Thoracic aorta (tissue), 2 donors: Measurements from ENCODE around the gene GNRHR. TPM values are rescaled to one million over a fixed set of nuclear protein-coding genes. Genes with fewer than 3 reads are reported as not detected.

ENCODE experiments used
- ATAC-seq: fragments of 150-250 bp; one replicate; pipeline ENCODE4 v1.8.0; 2017; ENCODE audit warnings: low read depth; ENCODE audit not compliant: insufficient number of reproducible peaks, low FRiP score
- DNase-seq: peaks from one replicate; pipeline ENCODE4 v3.0.0-alpha.2; 2020; ENCODE audit warnings: low spot score
- H3K27ac ChIP-seq, 2 donors: fragments of 200-600 bp; sonication (generic); 1 replicate in 1 of 2; 2 replicates in 1 of 2; pipeline ENCODE4 v1.5.1; 2016; ENCODE audit warnings: mild to moderate bottlenecking in 2 of 2, moderate library complexity in 2 of 2
- H3K27me3 ChIP-seq: fragments of 200-600 bp; sonication (generic); replicated peaks from 2 replicates; pipeline ENCODE4 v1.6.0; 2016; ENCODE audit warnings: mild to moderate bottlenecking; ENCODE audit not compliant: insufficient read depth
- H3K36me3 ChIP-seq: fragments of 200-600 bp; sonication (generic); one replicate; pipeline ENCODE4 v1.5.1; 2016
- H3K4me1 ChIP-seq, 2 donors: fragments of 200-600 bp; sonication (generic); 1 replicate in 1 of 2; 2 replicates in 1 of 2; pipeline versions ENCODE4 v1.5.1 to v1.6.0; 2016; ENCODE audit warnings: low read depth in 2 of 2, mild to moderate bottlenecking in 1 of 2; ENCODE audit not compliant: control insufficient read depth in 1 of 2
- H3K4me3 ChIP-seq: fragments of 200-600 bp; sonication (generic); 2 replicates; pipeline ENCODE4 v1.5.1; 2016; ENCODE audit warnings: mild to moderate bottlenecking
- H3K9me3 ChIP-seq: fragments of 200-600 bp; sonication (generic); 2 replicates; pipeline ENCODE4 v1.5.1; 2016
- CTCF ChIP-seq: fragments of 200-600 bp; sonication (generic); IDR thresholded peaks from one replicate; pipeline ENCODE4 v1.5.1; 2019; ENCODE audit warnings: antibody characterized with exemption
- total RNA-seq, 2 donors: library from RNA; depleted of rRNA; stranded (reverse); fragments of >200 nt; gene quantifications; one replicate each; pipeline versions ENCODE4 v1.1.0 to v1.2.3, GENCODE V29; 2016

GNRHR gene
- total RNA-seq, 2 donors from 2014 or later = not detected

DNA sequence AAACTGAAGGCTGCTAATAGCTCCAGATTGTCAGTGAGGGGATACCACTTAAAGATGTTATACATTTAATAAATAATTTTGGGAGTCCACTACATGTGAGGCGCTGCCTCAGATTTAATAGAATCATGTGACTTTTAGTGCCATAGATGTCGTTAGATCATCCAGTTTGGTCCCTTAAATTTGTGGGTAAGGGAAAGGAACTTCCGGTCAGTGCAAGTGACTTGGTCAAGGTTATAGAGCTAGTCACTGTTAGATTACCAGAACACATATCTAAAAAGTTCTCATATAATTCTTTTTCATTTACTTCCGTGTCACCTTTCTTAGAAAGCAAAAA lies 52.7 kb downstream of the GNRHR start:
- no peaks in the 10 kb centered on the region for H3K27me3 ChIP-seq
- H3K4me1 ChIP-seq = peaks cover 5 to 16% of the 10 kb centered on the region in 2 donors
- peak overlapping the region; percentile 80 for H3K4me3 ChIP-seq
- H3K9me3 ChIP-seq = no peaks in the 10 kb centered on the region
- no peaks in the 10 kb centered on the region for H3K36me3 ChIP-seq
- ATAC-seq = peak; percentile 23
- no peak for TF ChIP-seq CTCF
- no peak for DNase-seq
- H3K27ac ChIP-seq = peak overlapping the region; percentile 85 to 89

DNA sequence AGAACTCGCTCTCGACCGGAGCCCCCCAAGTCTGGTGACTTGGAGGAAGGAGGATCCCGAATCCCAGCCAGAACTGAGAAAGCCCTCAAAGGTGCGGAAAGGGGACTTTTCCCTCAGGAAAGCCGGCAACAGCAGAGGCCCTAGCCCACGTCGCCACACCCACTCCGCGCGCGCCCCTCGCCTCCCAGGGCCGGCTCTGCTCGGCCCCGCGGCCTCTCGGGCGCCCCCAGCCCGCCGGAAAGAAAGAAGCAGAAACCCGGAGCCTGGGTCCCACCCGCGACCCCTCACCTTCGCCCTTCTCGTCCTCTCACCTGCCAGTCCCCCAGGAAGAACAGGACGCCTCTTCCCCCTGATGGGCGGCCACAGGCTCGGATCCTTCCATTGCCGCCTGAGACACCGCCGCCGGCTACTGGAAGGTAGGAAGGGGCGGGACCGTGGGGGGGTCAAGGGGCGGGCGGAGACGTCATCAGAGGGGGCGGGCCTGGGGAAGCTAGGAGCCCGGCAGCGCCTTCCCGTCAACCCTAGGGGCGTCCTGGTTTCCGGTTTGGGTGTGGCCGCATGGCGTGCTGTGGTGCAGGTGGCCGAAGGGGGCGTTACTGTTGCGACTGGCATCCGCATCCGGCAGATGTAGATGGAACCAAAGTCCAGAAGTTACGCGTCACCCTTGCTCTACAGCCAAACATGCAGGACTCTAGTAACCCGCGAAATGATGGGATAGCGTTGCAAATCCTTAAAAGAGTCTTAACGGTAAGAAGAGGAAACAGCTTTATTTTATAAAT lies 53.3 kb downstream of the GNRHR start, which contains the start of gene UBA6:
UBA6 (minus strand) TSS at position 418 of the 779 bp plus-strand sequence; CDS start at position 382, 36 bp downstream.
- H3K27me3 ChIP-seq = no peaks in the 10 kb centered on the region
- H3K4me3 ChIP-seq = peak within 1 kb of the TSS; percentile 80
- H3K4me1 ChIP-seq = peaks cover 5 to 16% of the 10 kb centered on the region in 2 donors
- H3K27ac ChIP-seq = peak within 1 kb of the TSS; percentile 85 to 89
- no peaks in the 10 kb centered on the region for H3K36me3 ChIP-seq
- peak; percentile 90 for DNase-seq
- H3K9me3 ChIP-seq = no peaks in the 10 kb centered on the region
- no peak for TF ChIP-seq CTCF
- peak; percentile 96 for ATAC-seq

- H3K4me1 ChIP-seq = peaks cover 5 to 16% of the 10 kb centered on the region in 2 donors
- DNase-seq (no peak), ATAC-seq (no peak)
- no peaks in the 10 kb centered on the region for H3K9me3 ChIP-seq
- TF ChIP-seq CTCF = no peak
- H3K4me3 ChIP-seq = peak overlapping the region; percentile 80
- H3K27ac ChIP-seq = peak overlapping the region; percentile 85 to 89
- H3K27me3 ChIP-seq = no peaks in the 10 kb centered on the region
- no peaks in the 10 kb centered on the region for H3K36me3 ChIP-seq
Measured at GRCh38 chr4:67700116-67700737, 54.0 kb downstream of the GNRHR start.

DNA sequence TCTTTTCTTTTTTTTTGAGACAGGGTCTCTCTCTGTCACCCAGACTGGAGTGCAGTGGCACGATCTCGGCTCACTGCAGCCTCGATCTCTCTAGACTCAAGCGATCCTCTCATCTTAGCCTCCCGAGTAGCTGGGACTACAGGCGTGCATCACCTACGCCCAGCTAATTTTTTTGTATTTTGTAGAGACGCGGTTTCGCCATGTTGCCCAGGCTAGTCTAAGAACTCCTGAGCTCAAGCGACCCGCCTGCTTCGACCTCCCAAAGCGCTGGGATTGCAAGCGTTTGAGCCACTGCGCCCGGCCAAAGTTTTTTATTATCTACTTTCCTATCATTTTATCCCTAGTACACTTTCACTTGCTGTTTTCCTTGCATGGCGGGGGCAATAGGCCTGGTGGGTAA lies 54.6 kb downstream of the GNRHR start:
- Histone ChIP-seq H3K27ac (no peak overlapping the region), H3K9me3 (no peaks in the 10 kb centered on the region), H3K36me3 (no peaks in the 10 kb centered on the region), H3K27me3 (no peaks in the 10 kb centered on the region), H3K4me3 (peak overlapping the region; percentile 80), H3K4me1 (peaks cover 5 to 16% of the 10 kb centered on the region in 2 donors)
- TF ChIP-seq CTCF = no peak
- ATAC-seq = no peak
- DNase-seq = no peak

DNA sequence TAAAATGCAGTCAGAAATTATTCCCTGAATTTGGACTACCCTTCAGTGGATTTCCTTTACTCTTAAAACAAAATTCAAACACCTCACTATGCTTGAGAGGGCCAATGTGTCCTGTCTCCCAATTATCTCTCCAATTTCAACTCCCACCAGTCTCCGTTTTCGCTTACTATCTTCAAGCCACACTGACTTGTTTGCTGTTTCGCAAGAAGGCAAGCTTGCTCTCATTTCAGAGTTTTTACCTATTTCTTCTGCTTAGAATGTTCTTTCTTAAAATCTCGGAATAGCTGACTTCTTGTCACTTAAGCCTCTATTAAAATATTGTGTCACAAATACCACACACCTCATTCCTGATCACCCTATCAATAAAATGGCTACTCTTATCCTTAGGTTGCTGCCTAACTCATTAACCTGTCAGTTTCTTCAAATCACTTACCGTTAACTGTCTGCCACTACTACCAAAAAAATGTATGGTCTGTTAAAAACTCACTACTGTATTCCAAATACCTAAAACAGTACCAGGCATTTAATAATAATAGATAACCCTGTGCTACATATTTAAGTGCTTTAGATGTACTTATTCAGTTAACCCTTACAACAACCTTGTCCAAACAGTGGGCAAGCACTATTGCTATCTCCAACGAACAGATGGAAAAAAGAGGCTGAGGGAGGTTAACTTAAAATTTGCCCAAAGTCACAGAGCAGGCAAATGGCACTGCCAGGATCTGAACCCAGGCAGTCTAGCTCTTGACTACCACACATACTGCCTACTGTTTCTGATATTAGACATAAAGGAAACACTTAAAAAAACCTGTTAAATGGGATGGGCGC lies 56.1 kb downstream of the GNRHR start:
- no peaks in the 10 kb centered on the region for H3K36me3 ChIP-seq
- H3K4me1 ChIP-seq = peaks cover 5 to 16% of the 10 kb centered on the region in 2 donors
- no peak for DNase-seq
- no peaks in the 10 kb centered on the region for H3K9me3 ChIP-seq
- no peak for TF ChIP-seq CTCF
- no peak overlapping the region for H3K4me3 ChIP-seq
- H3K27ac ChIP-seq = no peak overlapping the region
- ATAC-seq = no peak
- H3K27me3 ChIP-seq = no peaks in the 10 kb centered on the region
